LNCaP clone FGC (cell line): ENCODE measurements around the gene POC1B.

Source experiments
- DNase-seq: peaks from one replicate; pipeline ENCODE4 v3.0.0-alpha.2; 2011; ENCODE audit warnings: low read depth
- H3K4me3 ChIP-seq: 2 replicates; pipeline ENCODE4 v1.5.1; 2011; ENCODE audit warnings: mild to moderate bottlenecking, low read depth, low read length, control low read depth
- TF ChIP-seq, protein P1 (sequence below): IDR thresholded peaks from 2 replicates; pipeline ENCODE4 v1.5.1; 2012; ENCODE audit warnings: mild to moderate bottlenecking; ENCODE audit not compliant: control insufficient read depth, insufficient read depth; ENCODE audit errors: extremely low read depth

Gene POC1B

DNA sequence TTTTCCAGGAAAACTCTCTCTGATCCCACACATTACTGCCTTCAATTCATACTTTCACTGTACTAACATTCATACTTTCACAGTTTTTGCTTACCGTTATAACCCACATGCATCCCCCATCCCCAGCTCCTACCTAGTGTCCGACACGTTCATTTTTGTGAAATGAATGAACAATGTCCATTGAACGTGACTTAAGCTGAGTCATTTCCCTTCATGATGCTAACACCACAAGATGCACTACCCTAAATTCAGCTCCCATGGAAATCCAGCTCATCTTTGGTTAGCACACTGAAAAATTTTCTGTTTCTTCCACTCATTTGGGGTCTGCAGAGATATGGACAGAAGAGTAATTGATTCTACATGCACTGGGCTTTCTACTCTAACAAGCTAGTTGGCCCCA is 85.9 kb downstream of the POC1B start:
- no peak overlapping the region for H3K4me3 ChIP-seq
- DNase-seq = no peak
- TF ChIP-seq, protein P1, sequence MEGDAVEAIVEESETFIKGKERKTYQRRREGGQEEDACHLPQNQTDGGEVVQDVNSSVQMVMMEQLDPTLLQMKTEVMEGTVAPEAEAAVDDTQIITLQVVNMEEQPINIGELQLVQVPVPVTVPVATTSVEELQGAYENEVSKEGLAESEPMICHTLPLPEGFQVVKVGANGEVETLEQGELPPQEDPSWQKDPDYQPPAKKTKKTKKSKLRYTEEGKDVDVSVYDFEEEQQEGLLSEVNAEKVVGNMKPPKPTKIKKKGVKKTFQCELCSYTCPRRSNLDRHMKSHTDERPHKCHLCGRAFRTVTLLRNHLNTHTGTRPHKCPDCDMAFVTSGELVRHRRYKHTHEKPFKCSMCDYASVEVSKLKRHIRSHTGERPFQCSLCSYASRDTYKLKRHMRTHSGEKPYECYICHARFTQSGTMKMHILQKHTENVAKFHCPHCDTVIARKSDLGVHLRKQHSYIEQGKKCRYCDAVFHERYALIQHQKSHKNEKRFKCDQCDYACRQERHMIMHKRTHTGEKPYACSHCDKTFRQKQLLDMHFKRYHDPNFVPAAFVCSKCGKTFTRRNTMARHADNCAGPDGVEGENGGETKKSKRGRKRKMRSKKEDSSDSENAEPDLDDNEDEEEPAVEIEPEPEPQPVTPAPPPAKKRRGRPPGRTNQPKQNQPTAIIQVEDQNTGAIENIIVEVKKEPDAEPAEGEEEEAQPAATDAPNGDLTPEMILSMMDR = no peak

DNA sequence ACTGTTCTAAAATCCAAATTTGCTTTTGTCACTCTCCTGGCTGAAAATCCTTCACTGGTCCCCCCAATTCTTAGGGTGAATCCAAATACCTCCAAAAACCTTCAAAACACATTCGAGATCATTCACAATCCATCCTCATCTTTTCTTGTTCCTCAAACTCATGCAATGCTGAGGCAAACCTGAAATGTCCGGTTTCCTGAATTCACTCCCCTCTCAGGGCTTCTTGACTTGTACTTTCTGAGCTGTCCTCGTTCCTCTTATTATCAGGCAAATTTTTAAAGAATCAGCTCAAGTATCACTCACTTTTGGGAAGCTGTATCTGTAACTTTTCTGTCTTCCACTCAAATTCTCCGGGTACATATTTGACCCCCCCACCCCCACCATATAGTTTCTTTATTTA is 88.6 kb downstream of the POC1B start:
- no peak overlapping the region for H3K4me3 ChIP-seq
- TF ChIP-seq, protein P1 = no peak
- DNase-seq = no peak

DNA sequence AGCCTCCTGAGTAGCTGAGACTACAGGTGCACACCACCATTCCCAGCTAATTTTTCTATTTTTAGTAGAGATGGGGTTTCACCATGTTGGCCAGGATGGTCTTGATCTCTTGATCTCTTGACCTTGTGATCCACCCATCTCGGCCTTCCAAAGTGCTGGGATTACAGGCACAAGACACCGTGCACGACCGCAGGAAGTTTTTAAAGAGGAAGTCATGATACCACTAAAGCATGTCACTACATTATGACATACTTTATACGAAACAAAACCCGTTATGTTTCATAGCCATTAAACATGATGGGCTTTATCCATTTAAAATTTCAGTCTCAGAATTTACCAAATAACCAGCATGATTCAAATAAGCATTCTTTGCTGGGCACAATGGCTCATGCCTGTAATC is 89.8 kb downstream of the POC1B start:
- H3K4me3 ChIP-seq = no peak overlapping the region
- TF ChIP-seq, protein P1 = no peak
- DNase-seq = no peak

DNA sequence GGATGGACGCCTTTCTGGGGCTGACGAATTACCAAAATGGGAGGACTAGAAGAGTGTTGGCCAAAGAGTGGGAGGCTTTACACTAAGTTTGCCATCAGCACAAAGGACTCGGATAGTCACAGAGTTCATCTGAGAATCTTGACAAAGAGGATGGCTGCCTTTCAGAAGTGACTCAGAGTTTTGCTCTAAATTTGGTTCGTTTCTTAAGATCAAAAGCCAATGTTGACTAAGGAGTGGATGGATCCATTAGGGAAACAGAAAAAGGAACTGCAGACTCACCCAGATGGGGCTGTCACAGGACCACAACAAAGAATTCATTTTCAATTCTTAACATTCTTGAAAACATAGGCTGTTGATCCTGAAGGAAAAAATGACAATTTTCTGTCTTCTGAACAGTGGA is 92.2 kb downstream of the POC1B start:
- no peak overlapping the region for H3K4me3 ChIP-seq
- TF ChIP-seq, protein P1 = no peak
- DNase-seq = no peak

DNA sequence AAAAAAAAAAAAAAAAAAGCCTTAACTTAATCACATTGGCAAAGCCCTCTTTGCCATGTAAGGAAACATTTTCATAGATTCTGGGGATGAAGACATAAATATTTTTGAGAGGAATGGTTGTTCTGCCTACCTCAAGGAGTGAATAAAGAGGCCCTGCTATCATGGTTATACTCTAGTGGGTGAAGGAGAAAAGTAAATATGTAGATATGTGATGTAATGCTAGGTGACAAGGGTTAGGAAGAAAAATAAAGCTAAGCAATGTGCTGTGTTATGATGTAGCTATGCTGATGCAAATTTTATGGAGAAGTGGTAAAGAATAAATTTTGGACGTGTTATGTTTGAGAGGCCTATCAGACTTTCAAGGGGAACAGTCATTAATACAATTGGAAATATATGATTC is 93.5 kb downstream of the POC1B start:
- DNase-seq = no peak
- H3K4me3 ChIP-seq = no peak overlapping the region
- TF ChIP-seq, protein P1 = no peak

DNA sequence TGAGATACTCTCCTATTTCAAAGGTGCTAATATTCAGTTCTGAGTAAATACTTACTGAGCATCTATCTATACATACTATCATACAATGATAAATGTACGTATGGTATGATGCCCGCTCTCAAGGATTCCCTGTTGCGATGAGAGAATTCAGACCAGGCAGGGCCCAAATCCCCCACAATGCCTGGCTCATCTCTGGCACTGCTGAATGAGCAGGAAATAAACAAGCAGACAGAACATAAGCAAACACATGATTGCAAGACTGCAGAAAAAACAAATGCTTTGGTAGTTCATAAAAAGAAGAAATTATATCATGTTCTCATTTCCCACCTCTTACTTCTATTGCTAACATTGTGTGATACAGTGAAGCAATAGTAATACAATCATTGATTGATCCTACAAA is 96.3 kb downstream of the POC1B start:
- H3K4me3 ChIP-seq = no peak overlapping the region
- no peak for DNase-seq
- TF ChIP-seq, protein P1 = no peak

DNA sequence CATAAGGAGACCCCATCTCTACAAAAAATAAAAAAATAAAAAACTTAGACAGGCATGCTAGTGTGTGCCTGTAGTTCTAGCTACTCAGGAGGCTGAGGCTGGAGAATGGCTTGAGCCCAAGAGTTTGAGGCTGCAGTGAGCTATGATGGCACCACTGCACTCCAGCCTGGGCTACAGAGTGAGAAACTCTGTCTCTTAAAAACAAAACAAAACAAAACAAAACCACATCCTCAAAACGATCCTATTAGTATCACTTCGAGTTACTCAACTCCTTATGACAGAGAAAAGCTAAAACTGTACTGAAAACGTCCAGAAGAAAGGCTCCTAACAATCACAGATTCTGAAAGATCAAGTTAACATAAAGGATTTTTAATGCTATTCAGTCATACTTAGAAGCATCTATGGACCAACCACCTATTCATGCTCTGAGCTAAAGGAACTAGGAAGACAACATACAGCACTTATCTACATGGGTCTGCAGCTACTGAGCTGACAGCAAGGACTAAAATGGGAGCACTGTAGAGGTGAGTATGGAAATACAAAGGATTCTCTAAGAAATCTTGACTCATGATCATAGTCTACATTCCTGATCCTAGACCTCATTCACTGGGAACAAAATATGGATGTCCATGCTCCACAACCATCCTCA is 98.2 kb downstream of the POC1B start:
- DNase-seq = no peak
- TF ChIP-seq, protein P1 = no peak
- H3K4me3 ChIP-seq = no peak overlapping the region
